SK-N-SH treated with all-trans-retinoic acid at 6 μM for 48 hours (cell line): ENCODE results near the gene HMGN1.
A peak's percentile ranks its signal among the peaks of the same experiment; 100 is the strongest.
"Not testable (repeated sequence)": the region's sequence is repeated elsewhere in the genome, so short reads cannot be mapped to it uniquely, and the experiment has no call there.

Source experiments
- ATAC-seq: fragments of 200-7000 bp; cut with Tn5 transposase; 3 replicates; pipeline ENCODE4 v1.9.1; 2020; ENCODE audit warnings: mild to moderate bottlenecking, moderate library complexity
- ESRRG ChIP-seq: fragments of 250-450 bp; sonication (Bioruptor Pico); IDR thresholded peaks from 2 replicates; pipeline ENCODE4 v1.6.1; 2021; ENCODE audit warnings: mild to moderate bottlenecking
- GLIS3 ChIP-seq: fragments of 250-450 bp; sonication (Bioruptor Pico); IDR thresholded peaks from 2 replicates; pipeline ENCODE4 v1.5.0; 2020; ENCODE audit warnings: mild to moderate bottlenecking, moderate library complexity
- ISL1 ChIP-seq: fragments of 250-450 bp; sonication (Bioruptor Pico); IDR thresholded peaks from 2 replicates; pipeline ENCODE4 v2.1.2; 2022; ENCODE audit warnings: mild to moderate bottlenecking, moderate library complexity
- OSR1 ChIP-seq: fragments of 250-450 bp; sonication (Bioruptor Pico); IDR thresholded peaks from 2 replicates; pipeline ENCODE4 v1.8.0; 2022; ENCODE audit warnings: moderate library complexity, mild to moderate bottlenecking, inconsistent platforms
- PPARA ChIP-seq: fragments of 250-450 bp; sonication (Bioruptor Pico); IDR thresholded peaks from 2 replicates; pipeline ENCODE4 v1.5.0; 2020; ENCODE audit warnings: mild to moderate bottlenecking, borderline replicate concordance
- RARB ChIP-seq: fragments of 250-450 bp; sonication (Bioruptor Pico); IDR thresholded peaks from 2 replicates; pipeline ENCODE4 v1.8.0; 2021; ENCODE audit warnings: mild to moderate bottlenecking, moderate library complexity
- SNAI2 ChIP-seq: fragments of 250-450 bp; sonication (Bioruptor Pico); IDR thresholded peaks from 2 replicates; pipeline ENCODE4 v1.5.0; 2020; ENCODE audit warnings: mild to moderate bottlenecking, moderate library complexity
- TCF4 ChIP-seq: fragments of 250-450 bp; sonication (Bioruptor Pico); IDR thresholded peaks from 2 replicates; pipeline ENCODE4 v1.8.0; 2021; ENCODE audit warnings: mild to moderate bottlenecking, moderate library complexity, borderline replicate concordance
- TOX ChIP-seq: fragments of 250-450 bp; sonication (Bioruptor Pico); IDR thresholded peaks from 2 replicates; pipeline ENCODE4 v1.8.0; 2021; ENCODE audit warnings: mild to moderate bottlenecking, moderate library complexity, borderline replicate concordance
- ZC3H10 ChIP-seq: fragments of 250-450 bp; sonication (Bioruptor Pico); IDR thresholded peaks from 2 replicates; pipeline ENCODE4 v1.5.1; 2021; ENCODE audit warnings: mild to moderate bottlenecking, moderate library complexity
- ZFP30 ChIP-seq: fragments of 450-650 bp; formaldehyde crosslinking; IDR thresholded peaks from 2 replicates; pipeline ENCODE4 v1.5.0; 2022; ENCODE audit warnings: mild to moderate bottlenecking, moderate library complexity
- ZNF565 ChIP-seq: fragments of 450-650 bp; formaldehyde crosslinking; conservative IDR thresholded peaks from 2 replicates; pipeline ENCODE4 v1.5.0; 2020; ENCODE audit warnings: low read depth, mild to moderate bottlenecking, moderate library complexity
- ZNF8 ChIP-seq: fragments of 450-650 bp; formaldehyde crosslinking; IDR thresholded peaks from 2 replicates; pipeline ENCODE4 v1.5.0; 2020; ENCODE audit warnings: mild to moderate bottlenecking, moderate library complexity
- TF ChIP-seq, protein P1 (sequence below): fragments of 250-450 bp; sonication (Bioruptor Pico); IDR thresholded peaks from 2 replicates; pipeline ENCODE4 v1.8.0; 2020; ENCODE audit warnings: mild to moderate bottlenecking, moderate library complexity, borderline replicate concordance
- TF ChIP-seq, protein P2 (sequence below): fragments of 250-450 bp; sonication (Bioruptor Pico); IDR thresholded peaks from 2 replicates; pipeline ENCODE4 v1.5.1; 2021; ENCODE audit warnings: mild to moderate bottlenecking, moderate library complexity
- TF ChIP-seq, protein P3 (sequence below): fragments of 250-450 bp; sonication (Bioruptor Pico); IDR thresholded peaks from 2 replicates; pipeline ENCODE4 v1.5.1; 2020; ENCODE audit warnings: low read depth, mild to moderate bottlenecking, moderate library complexity
- TF ChIP-seq, protein P4 (sequence below): fragments of 250-450 bp; sonication (Bioruptor Pico); IDR thresholded peaks from 2 replicates; pipeline ENCODE4 v1.8.0; 2021; ENCODE audit warnings: low read depth, mild to moderate bottlenecking, moderate library complexity, borderline replicate concordance

HMGN1 gene

DNA sequence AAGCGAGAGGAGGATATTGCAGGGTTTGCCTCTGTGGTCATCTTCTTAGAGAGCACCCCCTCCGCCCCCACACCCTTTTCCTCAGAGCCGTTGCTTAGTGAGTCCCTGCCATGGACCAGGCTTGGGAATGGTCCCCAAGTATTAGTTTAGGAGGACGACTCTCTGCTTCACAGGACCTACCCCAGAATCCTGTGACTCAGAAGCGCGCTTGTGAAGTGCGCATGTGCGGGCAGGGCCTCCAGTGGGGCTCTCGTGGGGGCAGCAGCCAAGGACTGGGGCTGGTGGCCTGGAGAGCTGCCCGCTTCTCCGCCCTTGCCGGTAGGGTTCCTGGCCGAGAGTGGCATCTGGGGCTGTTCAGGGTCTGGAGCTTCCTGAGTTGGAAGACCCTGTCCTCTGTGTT, 37.3 kb upstream of the HMGN1 start (continued):
- TF ChIP-seq ESRRG (CRISPR knock-in tag) (no peak), ZC3H10 (CRISPR knock-in tag) (no peak), ISL1 (CRISPR knock-in tag) (no peak), TOX (CRISPR knock-in tag) (no peak), TCF4 (no peak), ZNF565 (CRISPR knock-in tag) (no peak), PPARA (CRISPR knock-in tag) (no peak)

DNA sequence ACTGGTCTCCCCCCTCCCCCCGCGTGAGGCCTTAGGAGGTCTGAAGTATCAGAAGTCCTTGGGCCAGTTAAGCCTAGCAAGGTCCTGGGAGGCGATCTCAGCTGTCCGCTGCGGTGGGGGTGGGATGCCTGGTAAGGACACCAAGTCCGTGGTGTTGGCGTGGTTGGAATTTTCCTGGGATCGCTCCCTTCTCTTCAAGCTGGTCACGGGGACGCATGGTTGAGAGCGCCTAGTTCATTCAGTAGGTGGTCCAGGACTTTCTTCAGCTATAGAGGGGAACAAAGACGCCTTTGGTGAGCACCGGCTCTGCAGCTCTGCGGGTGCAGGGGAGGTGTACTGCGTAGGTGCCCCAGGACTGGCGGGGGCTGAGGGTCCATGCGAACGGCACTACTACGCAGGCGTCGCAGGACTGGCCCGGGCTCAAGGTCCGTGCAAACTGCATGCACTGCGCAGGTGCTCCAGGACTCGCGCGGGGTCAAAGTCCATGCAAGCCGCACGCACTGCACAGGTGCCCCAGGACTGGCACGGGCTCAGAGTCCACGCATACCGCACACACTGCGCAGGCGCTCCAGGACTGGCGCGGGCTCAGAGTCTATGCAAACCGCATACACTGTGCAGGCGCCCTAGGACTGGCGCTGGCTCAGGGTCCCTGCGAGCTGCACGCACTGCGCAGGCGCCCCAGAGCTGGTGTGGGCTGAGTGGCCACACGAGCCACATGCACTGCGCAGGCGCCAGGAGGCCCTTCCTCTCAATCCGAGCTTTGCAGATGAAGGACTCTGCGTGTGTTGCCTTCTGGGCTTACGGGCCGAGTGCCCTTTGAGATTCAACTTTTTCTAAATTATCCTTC, 36.6 kb upstream of the HMGN1 start:
- ATAC-seq: peak; percentile 71
- TF ChIP-seq ZFP30 (CRISPR knock-in tag) (no peak), ZC3H10 (CRISPR knock-in tag) (no peak), TOX (CRISPR knock-in tag) (no peak), TCF4 (no peak), GLIS3 (CRISPR knock-in tag) (no peak), SNAI2 (CRISPR knock-in tag) (no peak), OSR1 (CRISPR knock-in tag) (no peak), RARB (CRISPR knock-in tag) (no peak), ISL1 (CRISPR knock-in tag) (no peak), ZNF8 (CRISPR knock-in tag) (no peak)
- TF ChIP-seq, protein P1, sequence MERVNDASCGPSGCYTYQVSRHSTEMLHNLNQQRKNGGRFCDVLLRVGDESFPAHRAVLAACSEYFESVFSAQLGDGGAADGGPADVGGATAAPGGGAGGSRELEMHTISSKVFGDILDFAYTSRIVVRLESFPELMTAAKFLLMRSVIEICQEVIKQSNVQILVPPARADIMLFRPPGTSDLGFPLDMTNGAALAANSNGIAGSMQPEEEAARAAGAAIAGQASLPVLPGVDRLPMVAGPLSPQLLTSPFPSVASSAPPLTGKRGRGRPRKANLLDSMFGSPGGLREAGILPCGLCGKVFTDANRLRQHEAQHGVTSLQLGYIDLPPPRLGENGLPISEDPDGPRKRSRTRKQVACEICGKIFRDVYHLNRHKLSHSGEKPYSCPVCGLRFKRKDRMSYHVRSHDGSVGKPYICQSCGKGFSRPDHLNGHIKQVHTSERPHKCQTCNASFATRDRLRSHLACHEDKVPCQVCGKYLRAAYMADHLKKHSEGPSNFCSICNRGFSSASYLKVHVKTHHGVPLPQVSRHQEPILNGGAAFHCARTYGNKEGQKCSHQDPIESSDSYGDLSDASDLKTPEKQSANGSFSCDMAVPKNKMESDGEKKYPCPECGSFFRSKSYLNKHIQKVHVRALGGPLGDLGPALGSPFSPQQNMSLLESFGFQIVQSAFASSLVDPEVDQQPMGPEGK (CRISPR knock-in tag): no peak
- TF ChIP-seq, protein P2, sequence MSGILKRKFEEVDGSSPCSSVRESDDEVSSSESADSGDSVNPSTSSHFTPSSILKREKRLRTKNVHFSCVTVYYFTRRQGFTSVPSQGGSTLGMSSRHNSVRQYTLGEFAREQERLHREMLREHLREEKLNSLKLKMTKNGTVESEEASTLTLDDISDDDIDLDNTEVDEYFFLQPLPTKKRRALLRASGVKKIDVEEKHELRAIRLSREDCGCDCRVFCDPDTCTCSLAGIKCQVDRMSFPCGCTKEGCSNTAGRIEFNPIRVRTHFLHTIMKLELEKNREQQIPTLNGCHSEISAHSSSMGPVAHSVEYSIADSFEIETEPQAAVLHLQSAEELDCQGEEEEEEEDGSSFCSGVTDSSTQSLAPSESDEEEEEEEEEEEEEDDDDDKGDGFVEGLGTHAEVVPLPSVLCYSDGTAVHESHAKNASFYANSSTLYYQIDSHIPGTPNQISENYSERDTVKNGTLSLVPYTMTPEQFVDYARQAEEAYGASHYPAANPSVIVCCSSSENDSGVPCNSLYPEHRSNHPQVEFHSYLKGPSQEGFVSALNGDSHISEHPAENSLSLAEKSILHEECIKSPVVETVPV: no peak
- TF ChIP-seq, protein P3, sequence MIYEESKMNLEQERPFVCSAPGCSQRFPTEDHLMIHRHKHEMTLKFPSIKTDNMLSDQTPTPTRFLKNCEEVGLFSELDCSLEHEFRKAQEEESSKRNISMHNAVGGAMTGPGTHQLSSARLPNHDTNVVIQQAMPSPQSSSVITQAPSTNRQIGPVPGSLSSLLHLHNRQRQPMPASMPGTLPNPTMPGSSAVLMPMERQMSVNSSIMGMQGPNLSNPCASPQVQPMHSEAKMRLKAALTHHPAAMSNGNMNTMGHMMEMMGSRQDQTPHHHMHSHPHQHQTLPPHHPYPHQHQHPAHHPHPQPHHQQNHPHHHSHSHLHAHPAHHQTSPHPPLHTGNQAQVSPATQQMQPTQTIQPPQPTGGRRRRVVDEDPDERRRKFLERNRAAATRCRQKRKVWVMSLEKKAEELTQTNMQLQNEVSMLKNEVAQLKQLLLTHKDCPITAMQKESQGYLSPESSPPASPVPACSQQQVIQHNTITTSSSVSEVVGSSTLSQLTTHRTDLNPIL (CRISPR knock-in tag): no peak
- TF ChIP-seq, protein P4, sequence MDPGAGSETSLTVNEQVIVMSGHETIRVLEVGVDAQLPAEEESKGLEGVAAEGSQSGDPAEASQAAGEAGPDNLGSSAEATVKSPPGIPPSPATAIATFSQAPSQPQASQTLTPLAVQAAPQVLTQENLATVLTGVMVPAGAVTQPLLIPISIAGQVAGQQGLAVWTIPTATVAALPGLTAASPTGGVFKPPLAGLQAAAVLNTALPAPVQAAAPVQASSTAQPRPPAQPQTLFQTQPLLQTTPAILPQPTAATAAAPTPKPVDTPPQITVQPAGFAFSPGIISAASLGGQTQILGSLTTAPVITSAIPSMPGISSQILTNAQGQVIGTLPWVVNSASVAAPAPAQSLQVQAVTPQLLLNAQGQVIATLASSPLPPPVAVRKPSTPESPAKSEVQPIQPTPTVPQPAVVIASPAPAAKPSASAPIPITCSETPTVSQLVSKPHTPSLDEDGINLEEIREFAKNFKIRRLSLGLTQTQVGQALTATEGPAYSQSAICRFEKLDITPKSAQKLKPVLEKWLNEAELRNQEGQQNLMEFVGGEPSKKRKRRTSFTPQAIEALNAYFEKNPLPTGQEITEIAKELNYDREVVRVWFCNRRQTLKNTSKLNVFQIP (CRISPR knock-in tag): no peak

DNA sequence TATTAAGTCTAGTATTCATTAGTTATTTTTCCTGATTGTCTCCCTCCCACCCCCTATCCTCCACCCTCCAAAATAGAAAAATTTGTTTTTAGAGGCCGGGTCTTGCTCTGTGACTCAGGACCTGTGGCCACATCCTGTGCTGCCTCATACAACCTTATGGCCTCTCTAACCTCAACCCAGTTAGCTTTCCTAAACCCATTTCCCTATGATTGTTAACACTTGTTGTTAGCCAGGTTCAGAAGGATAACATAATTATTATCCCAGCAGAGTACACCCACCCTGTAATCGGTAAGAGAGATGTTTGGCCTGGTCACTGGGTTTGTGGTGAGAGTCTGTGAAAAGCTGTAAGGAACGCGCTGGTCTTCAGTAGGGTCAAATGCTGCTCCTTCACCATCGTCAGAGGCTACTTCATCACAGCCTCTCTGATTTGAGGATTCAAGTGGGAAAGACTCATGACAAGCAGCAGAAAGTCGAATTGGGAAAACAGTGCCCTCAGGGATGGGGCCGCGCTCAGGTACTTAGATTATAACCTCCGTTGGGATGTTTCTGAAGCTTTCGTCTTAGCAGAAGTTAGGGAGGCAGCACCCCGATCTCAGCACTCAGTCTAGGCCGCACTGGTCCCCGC, 35.9 kb upstream of the HMGN1 start:
- TF ChIP-seq RARB (CRISPR knock-in tag) (no peak), ZC3H10 (CRISPR knock-in tag) (no peak), ZNF8 (CRISPR knock-in tag) (no peak), TCF4 (no peak), TOX (CRISPR knock-in tag) (no peak), ESRRG (CRISPR knock-in tag) (no peak), ZFP30 (CRISPR knock-in tag) (no peak)
- TF ChIP-seq, protein P2: no peak
- no peak for ATAC-seq

DNA sequence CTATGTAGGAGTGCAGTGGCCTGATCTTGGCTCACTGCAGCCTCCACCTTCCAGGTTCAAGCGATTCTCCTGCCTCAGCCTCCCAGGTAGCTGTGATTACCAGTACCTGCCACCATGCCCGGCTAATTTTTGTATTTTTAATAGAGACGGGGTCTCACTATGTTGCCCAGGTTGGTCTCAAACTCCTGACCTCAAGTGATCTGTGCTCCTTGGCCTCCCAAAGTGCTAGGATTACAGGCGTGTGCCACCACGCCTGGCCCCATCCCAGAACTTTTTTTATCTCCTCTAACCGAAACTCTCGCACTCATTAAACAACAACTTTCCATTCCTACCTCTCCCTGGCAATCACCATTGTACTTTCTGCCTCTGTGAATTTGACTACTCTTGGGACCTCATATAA, 33.2 kb upstream of the HMGN1 start:
- not testable (repeated sequence) for ATAC-seq
